Kidney (tissue), 14 donors: ENCODE results near the gene R3HCC1L. TPM values are rescaled to one million over a fixed set of nuclear protein-coding genes. Genes with fewer than 3 reads are reported as not detected.

Experiments
- DNase-seq, 5 donors: peaks; one replicate each; pipeline ENCODE4 v3.0.0-alpha.2; 2013 to 2020
- FAIRE-seq: peaks from 2 replicates; lab custom pipeline; 2012; peaks lifted over from hg19 to GRCh38; lab: Jason Lieb, UNC
- H3K27ac ChIP-seq, 2 donors: one replicate each; pipeline ENCODE4 v1.7.0; 2013; ENCODE audit warnings: low read depth in 2 of 2, low read length in 2 of 2, inconsistent platforms in 1 of 2
- H3K27me3 ChIP-seq: one replicate; pipeline ENCODE4 v1.7.1; 2013; ENCODE audit warnings: low read length, inconsistent platforms; ENCODE audit not compliant: control insufficient read depth, insufficient read depth
- H3K36me3 ChIP-seq, 3 donors: one replicate each; pipeline versions ENCODE4 v1.7.0 to v1.7.1; 2013; ENCODE audit warnings: low read length in 3 of 3, control low read depth in 1 of 3, inconsistent platforms in 1 of 3; ENCODE audit not compliant: insufficient read depth in 3 of 3, control insufficient read depth in 2 of 3
- H3K4me1 ChIP-seq, 3 donors: one replicate each; pipeline versions ENCODE4 v1.7.0 to v1.7.1; 2013; ENCODE audit warnings: low read length in 3 of 3, inconsistent platforms in 1 of 3, low read depth in 1 of 3; ENCODE audit not compliant: control insufficient read depth in 2 of 3, insufficient read depth in 2 of 3
- H3K4me3 ChIP-seq, 3 donors: one replicate each; pipeline versions ENCODE4 v1.7.0 to v1.8.1; 2013; ENCODE audit warnings: low read length in 3 of 3, control low read depth in 1 of 3, inconsistent platforms in 1 of 3
- H3K9ac ChIP-seq, 3 donors: one replicate each; pipeline versions ENCODE4 v1.7.0 to v1.7.1; 2013; ENCODE audit warnings: low read length in 3 of 3, control low read depth in 1 of 3, inconsistent platforms in 1 of 3
- H3K9me3 ChIP-seq, 3 donors: one replicate each; pipeline versions ENCODE4 v1.7.0 to v1.7.1; 2013; ENCODE audit warnings: low read length in 3 of 3, control low read depth in 1 of 3, inconsistent platforms in 1 of 3; ENCODE audit not compliant: control insufficient read depth in 2 of 3, insufficient read depth in 1 of 3
- CTCF ChIP-seq: IDR thresholded peaks from 3 replicates; pipeline ENCODE4 v1.5.1; 2012; ENCODE audit warnings: mild to moderate bottlenecking, moderate library complexity, borderline replicate concordance; ENCODE audit not compliant: insufficient read depth; ENCODE audit errors: extremely low read depth
- intact Hi-C: fragments of 100-400 bp; cut with DNase I; formaldehyde crosslinking; loops from one replicate; pipeline ENCODE4 v1.11.1; 2022
- polyA plus RNA-seq: library from polyadenylated mRNA; stranded (reverse); fragments of 350-450 nt; fragmentation: Illumina TruSeq; extraction: RNeasy Lipid Tissue Mini Kit (QIAGEN cat#74804); gene quantifications from one replicate; pipeline ENCODE4 v1.2.3, GENCODE V29; 2014; ENCODE audit warnings: low read depth, low replicate concordance; ENCODE audit not compliant: insufficient read depth
- total RNA-seq: library from RNA; stranded (reverse); fragmentation: NEBNext Ultra II Directional; extraction: Animal tissue kit (Norgen Biotek cat#: 25700); gene quantifications from one replicate; pipeline ENCODE4 v1.2.1, GENCODE V29; 2021
- donor health status: control.
- donor health status: control.
- donor health status: control.
- donor health status: control.
- donor health status: control.
- donor health status: DM: yes; HTN: yes; CAD: no.
- donor health status: Normal renal cell carcinoma (clear cell type).

R3HCC1L gene
- total and polyA plus RNA-seq, 2 donors from 2014 or later = 9.7 to 17.0 TPM

- Histone ChIP-seq H3K9ac (no peak overlapping the region), H3K9me3 (no peaks in the 10 kb centered on the region), H3K36me3 (no peaks in the 10 kb centered on the region), H3K27ac (no peak overlapping the region), H3K4me1 (peaks cover 0 to 8% (median 0%) of the 10 kb centered on the region in 3 donors), H3K4me3 (no peak overlapping the region), H3K27me3 (no peaks in the 10 kb centered on the region)
- TF ChIP-seq CTCF = no peak
- intact Hi-C loops = no loop called here
- DNase-seq (peak in 2 of 5 donors; percentile 25 to 53), FAIRE-seq (no peak)
Measured at GRCh38 chr10:98293550-98294269, 159.3 kb downstream of the R3HCC1L start.

GRCh38 chr10:98294270-98294627 lies 159.8 kb downstream of the R3HCC1L start:
- no peak overlapping the region for H3K4me3 ChIP-seq
- FAIRE-seq = no peak
- H3K9ac ChIP-seq = no peak overlapping the region

More at GRCh38 chr10:98294270-98294627, 159.8 kb downstream of the R3HCC1L start:
- DNase-seq = no peak
- Histone ChIP-seq H3K9me3 (no peaks in the 10 kb centered on the region), H3K27me3 (no peaks in the 10 kb centered on the region), H3K36me3 (no peaks in the 10 kb centered on the region), H3K4me1 (peaks cover 0 to 8% (median 0%) of the 10 kb centered on the region in 3 donors), H3K27ac (no peak overlapping the region)
- no peak for TF ChIP-seq CTCF
- intact Hi-C loops = no loop called here

Other genes with a start within 250 kb of the R3HCC1L start
- gene CRTAC1, start 104.0 kb upstream of the R3HCC1L start, total RNA-seq = 6.1 TPM
- gene CRTAC1, start 104.0 kb upstream of the R3HCC1L start, polyA plus RNA-seq = 7.2 TPM
- 15.1 TPM for gene LOXL4, start 133.5 kb downstream of the R3HCC1L start, total RNA-seq
- 3.4 TPM for gene LOXL4, start 133.5 kb downstream of the R3HCC1L start, polyA plus RNA-seq